HG03565 (cell line): Measurements from ENCODE around the gene CD8B.

Experiments used
- ATAC-seq: cut with Tn5 transposase; IDR thresholded peaks from one replicate; pipeline ENCODE4 v1.9.1; 2021; ENCODE audit warnings: mild to moderate bottlenecking, moderate library complexity; ENCODE audit not compliant: unreplicated experiment

CD8B gene

DNA sequence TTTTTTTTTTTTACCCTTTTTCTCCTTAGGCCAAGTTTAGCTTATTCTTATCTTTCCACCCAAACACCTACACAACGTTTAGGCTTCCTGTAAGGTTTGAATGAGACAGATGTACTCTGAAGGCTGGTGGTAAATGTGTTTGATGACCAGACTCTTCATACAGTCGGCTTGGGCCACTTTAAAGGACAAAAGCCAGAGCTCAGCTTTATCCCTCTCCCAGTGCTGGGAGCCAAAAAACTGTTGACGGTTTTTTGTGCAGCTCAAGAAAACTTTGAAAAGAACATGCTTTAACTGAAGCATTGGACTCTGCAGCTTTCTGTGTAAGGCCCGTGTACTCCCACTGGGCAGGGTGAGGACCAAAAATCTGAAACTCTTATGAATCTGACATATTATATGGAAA, 86.3 kb downstream of the CD8B start:
- no peak for ATAC-seq

DNA sequence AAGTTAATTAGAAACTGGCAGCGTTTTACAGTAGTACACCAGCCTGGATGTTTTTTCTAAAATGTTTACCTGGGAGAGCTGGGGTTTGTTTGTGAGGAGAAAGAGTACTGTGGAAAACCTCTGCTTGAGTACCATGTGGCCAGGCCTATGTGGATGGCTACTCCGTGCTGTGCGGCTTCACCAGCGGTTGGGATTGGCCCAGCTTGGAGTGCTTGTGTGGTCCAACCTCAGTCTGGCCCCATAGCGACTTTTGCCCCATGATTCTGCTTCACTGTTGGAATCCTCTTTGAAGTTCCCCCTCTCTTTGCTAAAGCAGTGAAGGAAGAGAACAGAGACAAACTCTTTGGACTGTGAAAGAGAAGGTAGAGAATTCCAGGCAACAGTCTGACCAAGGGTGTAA, 86.8 kb downstream of the CD8B start:
- no peak for ATAC-seq

DNA sequence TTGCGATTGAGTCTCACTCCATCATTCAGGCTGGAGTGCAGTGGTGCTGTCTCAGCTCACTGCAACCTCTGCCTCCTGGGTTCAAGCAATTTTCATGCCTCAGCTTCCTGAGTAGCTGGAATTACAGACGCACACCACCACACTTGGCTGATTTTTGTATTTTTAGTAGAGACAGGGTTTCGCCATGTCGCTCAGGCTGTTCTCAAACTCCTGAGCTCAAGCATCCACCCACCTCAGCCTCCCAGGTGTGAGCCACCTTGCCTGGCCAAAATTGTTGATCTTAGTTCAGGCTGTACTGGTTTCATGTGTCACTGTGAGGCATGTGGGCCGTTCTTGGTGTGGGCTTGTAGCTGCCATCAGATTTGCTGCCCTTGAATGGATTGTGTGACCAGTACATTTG, 89.1 kb downstream of the CD8B start:
- no peak for ATAC-seq

DNA sequence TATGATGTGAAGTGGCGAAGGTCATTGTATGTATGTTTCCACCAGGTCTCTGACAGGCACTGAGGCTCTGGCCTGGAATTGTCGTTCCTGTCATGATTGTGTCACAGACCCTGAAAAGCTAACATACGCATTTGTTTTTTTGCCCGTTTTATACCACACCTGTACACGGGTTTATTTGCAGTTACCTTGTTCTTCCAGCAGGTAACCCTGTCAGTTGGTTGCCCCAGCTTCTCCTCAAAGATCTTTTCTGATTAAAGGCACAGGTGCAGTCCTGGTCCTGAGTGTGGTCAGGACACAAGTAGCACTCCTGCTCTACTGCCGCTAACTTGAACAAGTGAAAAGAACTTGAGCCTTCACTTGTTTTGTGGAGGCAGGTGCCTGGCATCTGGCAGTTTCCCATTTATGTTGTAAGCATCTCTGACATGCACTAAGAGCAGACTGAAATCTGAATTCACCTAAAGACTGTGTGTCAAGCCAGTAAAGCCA, 90.8 kb downstream of the CD8B start:
- ATAC-seq = no peak

DNA sequence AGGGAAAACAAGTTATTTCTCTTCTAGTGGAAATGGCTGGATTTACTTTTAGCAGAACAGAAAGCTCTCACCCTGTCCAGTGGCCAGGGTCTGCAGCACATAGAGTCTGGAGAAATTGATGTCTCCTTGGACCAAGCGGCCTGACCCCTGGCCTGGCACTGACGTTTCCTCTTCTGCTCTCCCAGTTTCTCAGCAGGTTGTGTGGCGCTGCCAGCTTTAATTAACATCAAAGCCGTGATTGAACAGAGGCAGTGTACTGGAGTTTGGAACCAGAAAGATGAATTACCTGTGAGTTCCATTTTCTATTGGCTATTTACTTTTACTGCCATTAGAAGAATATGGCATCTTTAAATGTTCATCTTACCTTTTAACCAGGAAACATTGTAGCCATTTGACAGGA, 91.8 kb downstream of the CD8B start:
- ATAC-seq = no peak

DNA sequence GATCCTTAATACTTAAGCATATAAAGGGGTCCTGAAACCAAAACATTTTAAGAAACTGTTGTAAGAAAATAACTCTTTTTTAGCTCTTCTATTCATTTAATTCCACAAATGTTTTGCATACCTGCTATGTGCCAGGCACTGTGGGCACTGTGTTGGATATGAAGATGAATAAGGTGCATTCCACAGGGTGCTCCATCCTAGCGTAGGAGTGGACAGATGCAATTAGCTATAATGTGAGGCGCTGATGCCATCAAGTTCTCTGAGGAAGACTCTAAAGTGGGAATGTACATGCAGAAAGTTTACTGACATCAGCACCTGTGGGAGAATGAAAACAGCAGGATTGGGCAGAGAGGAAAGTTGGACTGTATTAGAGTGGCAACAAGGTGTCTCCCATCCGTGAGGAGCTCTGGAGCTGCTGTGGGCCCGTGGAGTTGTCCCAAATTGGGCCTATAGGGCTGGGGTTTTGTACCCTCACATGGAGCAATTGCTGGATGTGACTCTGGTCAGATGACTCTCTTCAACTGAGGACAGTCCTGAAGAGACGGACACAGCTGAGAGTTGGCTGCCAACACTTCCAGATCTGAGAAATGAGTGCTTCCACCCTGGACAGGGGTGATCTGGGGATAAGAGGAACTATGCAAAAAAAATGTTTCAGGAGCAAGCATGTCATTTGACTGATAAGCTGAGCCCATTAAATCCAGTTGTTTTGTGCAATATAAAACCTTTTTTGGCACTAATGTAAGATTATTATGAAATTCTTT, 93.3 kb downstream of the CD8B start:
- no peak for ATAC-seq
